Suprapubic skin (tissue), 4 donors: Measurements from ENCODE around the gene SPOCK3.

Experiments
- CTCF ChIP-seq, 2 donors: fragments of 200-600 bp in 1 of 2; fragments of 450-650 bp in 1 of 2; sonication (generic) in 1 of 2; IDR thresholded peaks; one replicate each; pipeline ENCODE4 v1.5.1; 2016 to 2019; ENCODE audit warnings: antibody characterized with exemption in 2 of 2, mild to moderate bottlenecking in 1 of 2, moderate library complexity in 1 of 2
- EP300 ChIP-seq: sonication (generic); formaldehyde crosslinking; IDR thresholded peaks from one replicate; pipeline ENCODE4 v1.6.1; 2017; ENCODE audit warnings: antibody characterized with exemption
- POLR2A ChIP-seq, 2 donors: fragments of 450-650 bp; IDR thresholded peaks; one replicate each; pipeline ENCODE4 v1.6.1; 2017; ENCODE audit warnings: antibody characterized with exemption in 2 of 2, mild to moderate bottlenecking in 2 of 2, moderate library complexity in 2 of 2
- POLR2AphosphoS5 ChIP-seq, 3 donors: sonication (generic); formaldehyde crosslinking; IDR thresholded peaks; one replicate each; pipeline ENCODE4 v1.6.1; 2017; ENCODE audit warnings: antibody characterized with exemption in 3 of 3

- TF ChIP-seq CTCF (IDR thresholded peaks at IDR 0.05) (no peak), EP300 (no peak), POLR2A (IDR thresholded peaks at IDR 0.05) (no peak), POLR2AphosphoS5 (IDR thresholded peaks at IDR 0.05) (no peak)
Observed at GRCh38 chr4:166823126-166823525, 411.2 kb downstream of the SPOCK3 start.
